AG10803 (cell line): Measurements from ENCODE around the gene NUB1.

Experiments used
- DNase-seq: peaks from one replicate; pipeline ENCODE4 v3.0.0; 2010; ENCODE audit warnings: low read depth
- H3K4me3 ChIP-seq: 2 replicates; pipeline ENCODE4 v1.5.1; 2011; ENCODE audit warnings: mild to moderate bottlenecking, low read length, control low read depth
- CTCF ChIP-seq: conservative IDR thresholded peaks from 2 replicates; pipeline ENCODE4 v1.5.1; 2011; ENCODE audit warnings: mild to moderate bottlenecking, low read length, control low read depth, inconsistent platforms

NUB1 gene

GRCh38 chr7:151380199-151381097 is 38.8 kb downstream of the NUB1 start:
- no peak overlapping the region for H3K4me3 ChIP-seq
- TF ChIP-seq CTCF, result no peak
- no peak for DNase-seq

GRCh38 chr7:151381098-151381347 is 39.4 kb downstream of the NUB1 start:
- no peak for TF ChIP-seq CTCF
- no peak for DNase-seq
- no peak overlapping the region for H3K4me3 ChIP-seq

GRCh38 chr7:151381348-151382078 is 39.9 kb downstream of the NUB1 start:
- no peak for DNase-seq
- no peak overlapping the region for H3K4me3 ChIP-seq
- no peak for TF ChIP-seq CTCF

- TF ChIP-seq CTCF, result no peak
- H3K4me3 ChIP-seq, result no peak overlapping the region
- no peak for DNase-seq
Observed at GRCh38 chr7:151382079-151382885, 40.7 kb downstream of the NUB1 start.

GRCh38 chr7:151383638-151384351 is 42.2 kb downstream of the NUB1 start:
- DNase-seq, result no peak
- no peak for TF ChIP-seq CTCF
- no peak overlapping the region for H3K4me3 ChIP-seq

GRCh38 chr7:151384352-151384697 is 42.7 kb downstream of the NUB1 start:
- no peak for DNase-seq
- no peak for TF ChIP-seq CTCF

More at GRCh38 chr7:151384352-151384697, 42.7 kb downstream of the NUB1 start:
- H3K4me3 ChIP-seq, result no peak overlapping the region
